Panc1 (cell line): ENCODE measurements around the gene FTCDNL1.

Experiments used
- POLR2AphosphoS5 ChIP-seq: IDR thresholded peaks from 2 replicates; pipeline ENCODE4 v1.6.1; 2012; ENCODE audit warnings: mild to moderate bottlenecking, low read depth, low read length, moderate library complexity
- SIN3A ChIP-seq: IDR thresholded peaks from 2 replicates; pipeline ENCODE4 v1.6.1; 2012; ENCODE audit warnings: low read depth, mild to moderate bottlenecking, low read length, moderate library complexity, borderline replicate concordance; ENCODE audit not compliant: insufficient read depth
- TCF7L2 ChIP-seq: IDR thresholded peaks from 2 replicates; pipeline ENCODE4 v1.6.1; 2011; ENCODE audit warnings: mild to moderate bottlenecking, low read depth, low read length, inconsistent platforms
- TF ChIP-seq, protein P1 (sequence below): fragments of 450-650 bp; IDR thresholded peaks from 2 replicates; pipeline ENCODE4 v1.5.1; 2017; ENCODE audit warnings: mild to moderate bottlenecking
- TF ChIP-seq, protein P2 (sequence below), 2 experiments: IDR thresholded peaks; 2 replicates each; pipeline ENCODE4 v1.6.1; 2011 to 2012; ENCODE audit warnings: low read depth in 2 of 2, control low read depth in 1 of 2, low read length in 1 of 2, mild to moderate bottlenecking in 1 of 2, moderate library complexity in 1 of 2; ENCODE audit not compliant: insufficient read depth in 1 of 2

DNA sequence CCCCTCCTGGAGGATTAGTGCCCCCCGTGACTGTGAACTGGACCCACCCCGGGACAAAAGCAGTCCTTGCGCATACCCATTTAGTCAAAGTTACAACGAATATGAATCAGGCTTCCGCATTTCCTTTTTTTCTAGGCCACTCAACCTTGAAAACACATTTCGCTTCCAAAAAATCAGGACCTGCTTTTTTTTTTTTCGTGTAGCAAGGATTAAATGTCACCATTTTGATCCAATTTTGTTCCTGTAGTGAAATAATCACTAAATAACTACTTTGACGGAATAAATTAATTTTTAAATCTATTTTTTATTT is 464 bp upstream of the FTCDNL1 start:
- TF ChIP-seq, protein P1, sequence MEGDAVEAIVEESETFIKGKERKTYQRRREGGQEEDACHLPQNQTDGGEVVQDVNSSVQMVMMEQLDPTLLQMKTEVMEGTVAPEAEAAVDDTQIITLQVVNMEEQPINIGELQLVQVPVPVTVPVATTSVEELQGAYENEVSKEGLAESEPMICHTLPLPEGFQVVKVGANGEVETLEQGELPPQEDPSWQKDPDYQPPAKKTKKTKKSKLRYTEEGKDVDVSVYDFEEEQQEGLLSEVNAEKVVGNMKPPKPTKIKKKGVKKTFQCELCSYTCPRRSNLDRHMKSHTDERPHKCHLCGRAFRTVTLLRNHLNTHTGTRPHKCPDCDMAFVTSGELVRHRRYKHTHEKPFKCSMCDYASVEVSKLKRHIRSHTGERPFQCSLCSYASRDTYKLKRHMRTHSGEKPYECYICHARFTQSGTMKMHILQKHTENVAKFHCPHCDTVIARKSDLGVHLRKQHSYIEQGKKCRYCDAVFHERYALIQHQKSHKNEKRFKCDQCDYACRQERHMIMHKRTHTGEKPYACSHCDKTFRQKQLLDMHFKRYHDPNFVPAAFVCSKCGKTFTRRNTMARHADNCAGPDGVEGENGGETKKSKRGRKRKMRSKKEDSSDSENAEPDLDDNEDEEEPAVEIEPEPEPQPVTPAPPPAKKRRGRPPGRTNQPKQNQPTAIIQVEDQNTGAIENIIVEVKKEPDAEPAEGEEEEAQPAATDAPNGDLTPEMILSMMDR = peak; percentile 63
- TF ChIP-seq POLR2AphosphoS5 (no peak), SIN3A (no peak), TCF7L2 (no peak)
- TF ChIP-seq, protein P2, sequence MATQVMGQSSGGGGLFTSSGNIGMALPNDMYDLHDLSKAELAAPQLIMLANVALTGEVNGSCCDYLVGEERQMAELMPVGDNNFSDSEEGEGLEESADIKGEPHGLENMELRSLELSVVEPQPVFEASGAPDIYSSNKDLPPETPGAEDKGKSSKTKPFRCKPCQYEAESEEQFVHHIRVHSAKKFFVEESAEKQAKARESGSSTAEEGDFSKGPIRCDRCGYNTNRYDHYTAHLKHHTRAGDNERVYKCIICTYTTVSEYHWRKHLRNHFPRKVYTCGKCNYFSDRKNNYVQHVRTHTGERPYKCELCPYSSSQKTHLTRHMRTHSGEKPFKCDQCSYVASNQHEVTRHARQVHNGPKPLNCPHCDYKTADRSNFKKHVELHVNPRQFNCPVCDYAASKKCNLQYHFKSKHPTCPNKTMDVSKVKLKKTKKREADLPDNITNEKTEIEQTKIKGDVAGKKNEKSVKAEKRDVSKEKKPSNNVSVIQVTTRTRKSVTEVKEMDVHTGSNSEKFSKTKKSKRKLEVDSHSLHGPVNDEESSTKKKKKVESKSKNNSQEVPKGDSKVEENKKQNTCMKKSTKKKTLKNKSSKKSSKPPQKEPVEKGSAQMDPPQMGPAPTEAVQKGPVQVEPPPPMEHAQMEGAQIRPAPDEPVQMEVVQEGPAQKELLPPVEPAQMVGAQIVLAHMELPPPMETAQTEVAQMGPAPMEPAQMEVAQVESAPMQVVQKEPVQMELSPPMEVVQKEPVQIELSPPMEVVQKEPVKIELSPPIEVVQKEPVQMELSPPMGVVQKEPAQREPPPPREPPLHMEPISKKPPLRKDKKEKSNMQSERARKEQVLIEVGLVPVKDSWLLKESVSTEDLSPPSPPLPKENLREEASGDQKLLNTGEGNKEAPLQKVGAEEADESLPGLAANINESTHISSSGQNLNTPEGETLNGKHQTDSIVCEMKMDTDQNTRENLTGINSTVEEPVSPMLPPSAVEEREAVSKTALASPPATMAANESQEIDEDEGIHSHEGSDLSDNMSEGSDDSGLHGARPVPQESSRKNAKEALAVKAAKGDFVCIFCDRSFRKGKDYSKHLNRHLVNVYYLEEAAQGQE (IDR thresholded peaks at IDR 0.05; ENCODE audit: insufficient read depth in 1 of 2, low read depth in 2 of 2, low read length in 1 of 2) = no peak
